GM18870 (cell line): ENCODE measurements around the gene PTF1A.

Experiments used
- ATAC-seq: cut with Tn5 transposase; IDR thresholded peaks from one replicate; pipeline ENCODE4 v1.9.1; 2021; ENCODE audit warnings: moderate library complexity; ENCODE audit not compliant: unreplicated experiment

The PTF1A gene

GRCh38 chr10:23191764-23192711 is at the start of gene PTF1A:
Gene PTF1A (plus strand): TSS chr10:23192312. CDS start chr10:23192531, 219 bp downstream.
- no peak for ATAC-seq

DNA sequence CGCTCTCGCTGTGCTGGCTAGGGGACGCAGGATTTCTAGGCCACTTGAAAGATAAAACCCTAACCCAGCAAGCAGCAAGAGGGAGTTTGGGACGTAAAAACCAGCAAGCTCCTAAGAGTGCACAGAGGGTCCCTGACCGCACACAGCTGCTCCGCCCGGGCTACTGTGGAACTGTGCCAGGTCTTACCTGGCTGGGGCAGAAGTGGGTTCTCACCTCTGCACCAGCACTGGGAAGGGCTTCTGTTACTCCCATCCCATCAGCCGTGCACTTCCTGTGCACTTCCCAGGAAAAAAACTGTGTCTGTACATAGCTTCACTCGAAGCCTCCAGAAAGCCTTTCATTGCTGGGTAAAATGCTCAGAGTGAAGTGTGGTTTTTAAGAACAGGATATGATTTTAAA is 45.9 kb upstream of the PTF1A start:
- ATAC-seq: no peak

- no peak for ATAC-seq
Measured at GRCh38 chr10:23147035-23147434, 45.1 kb upstream of the PTF1A start.

DNA sequence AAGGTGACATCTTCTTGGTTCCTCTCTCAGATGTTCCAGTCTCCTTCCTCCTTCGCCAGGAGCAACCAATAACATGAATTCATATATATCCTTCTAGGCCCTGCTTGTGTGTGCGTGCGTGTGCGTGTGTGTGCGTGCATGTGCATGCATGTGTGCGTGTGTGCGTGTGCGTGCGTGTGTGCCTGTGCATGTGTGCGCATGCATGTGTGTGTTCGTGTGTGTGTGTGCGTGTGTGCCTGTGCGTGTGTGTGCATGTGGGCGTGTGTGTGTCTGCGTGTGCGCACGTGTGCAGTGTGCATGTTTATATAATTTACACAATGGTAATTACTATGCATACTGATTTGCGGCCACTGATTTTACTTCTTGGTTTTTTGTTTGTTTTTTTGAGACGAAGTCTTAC is 43.9 kb upstream of the PTF1A start:
- no peak for ATAC-seq

GRCh38 chr10:23150091-23150490 is 42.0 kb upstream of the PTF1A start:
- ATAC-seq: no peak

DNA sequence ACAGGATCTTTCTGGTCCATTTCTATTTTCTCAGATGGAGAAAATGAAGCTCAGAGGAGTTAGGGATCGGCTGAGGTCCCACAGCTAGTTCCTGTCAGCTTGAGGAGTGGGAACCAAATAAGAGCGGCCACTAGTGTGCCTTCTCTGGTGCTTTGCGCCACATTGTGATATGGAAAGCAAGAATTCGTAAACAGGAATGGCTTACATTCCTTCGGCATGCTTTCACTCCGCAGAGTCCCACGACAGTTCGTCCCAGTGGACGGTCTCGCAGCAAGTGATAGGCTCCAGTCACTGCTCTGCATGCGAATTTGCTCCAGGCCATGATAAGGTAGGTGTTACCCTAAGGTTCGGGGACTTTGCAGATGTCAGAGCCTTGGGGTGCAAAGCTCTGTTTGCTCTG is 41.5 kb upstream of the PTF1A start:
- no peak for ATAC-seq

DNA sequence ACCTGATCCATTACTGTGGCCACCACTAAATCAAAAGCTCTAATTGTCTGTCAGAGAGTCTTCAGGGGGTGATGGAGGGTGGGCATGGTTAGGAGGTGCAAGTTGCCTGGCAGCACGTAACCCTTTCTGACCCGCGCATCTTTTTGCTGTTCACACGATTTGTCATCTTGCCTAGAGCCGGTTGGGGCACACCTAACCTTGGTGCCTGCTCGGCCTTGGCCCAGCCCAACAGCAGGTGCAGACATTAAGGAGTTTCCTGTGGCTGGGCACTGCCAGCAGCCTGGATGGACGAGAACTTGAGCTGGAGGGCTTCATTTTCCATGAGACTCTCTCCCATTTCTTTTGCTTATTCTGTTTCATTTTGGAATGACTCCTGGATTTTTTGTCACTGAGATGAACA is 41.0 kb upstream of the PTF1A start:
- ATAC-seq: no peak

DNA sequence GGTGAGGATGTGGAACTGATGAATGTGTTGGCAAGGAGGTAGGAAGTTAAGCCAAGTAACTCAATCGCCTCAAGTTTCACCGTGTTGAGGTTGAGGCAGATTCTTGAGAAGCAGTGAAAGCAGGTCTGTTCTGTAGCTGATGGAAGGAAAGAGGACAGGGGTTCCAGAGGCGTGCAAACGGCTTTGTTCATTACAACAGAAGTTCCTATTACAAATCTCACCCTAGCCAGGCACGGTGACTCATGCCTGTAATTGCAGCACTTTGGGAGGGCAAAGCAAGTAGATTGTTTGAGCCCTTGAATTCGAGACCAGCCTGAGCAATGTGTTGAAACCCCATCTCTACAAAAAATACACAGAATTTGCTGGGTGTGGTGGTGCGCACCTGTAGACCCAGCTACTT is 36.9 kb upstream of the PTF1A start:
- ATAC-seq: no peak

GRCh38 chr10:23156447-23157150 is 35.5 kb upstream of the PTF1A start:
- no peak for ATAC-seq

GRCh38 chr10:23157239-23157681 is 34.9 kb upstream of the PTF1A start:
- no peak for ATAC-seq

DNA sequence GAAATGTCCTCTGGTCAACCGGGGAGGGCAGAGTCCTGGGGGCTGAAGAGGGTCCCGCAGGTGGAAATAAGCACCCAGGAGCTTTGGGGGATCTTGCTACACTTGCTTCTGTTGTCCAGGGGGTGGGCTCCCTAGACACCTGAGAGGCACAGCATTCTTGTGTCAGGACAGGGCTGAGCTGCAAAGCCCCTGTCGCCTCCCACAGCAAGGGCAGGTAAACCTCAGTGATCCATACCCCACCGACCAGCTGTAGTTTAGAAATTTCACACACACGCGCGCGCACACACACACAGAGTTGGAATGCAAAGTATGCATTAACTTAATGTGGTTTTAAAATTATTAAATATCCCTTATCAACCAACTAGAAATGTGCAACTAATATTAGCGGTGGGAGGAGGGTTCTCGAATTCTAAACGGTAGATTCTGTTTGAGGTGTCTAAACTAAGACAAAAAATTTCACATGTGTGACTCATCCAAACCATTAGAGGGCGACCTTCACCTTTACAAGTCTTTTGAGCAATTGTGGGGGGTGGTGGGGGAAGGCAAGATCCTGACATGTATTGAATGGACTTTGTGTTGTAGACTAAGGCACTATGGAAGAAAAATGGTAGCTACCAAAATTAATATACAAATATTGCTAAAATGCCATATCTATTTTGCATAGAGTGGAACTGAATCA is 34.3 kb upstream of the PTF1A start:
- ATAC-seq: peak; percentile 45

- peak; percentile 64 for ATAC-seq
Measured at GRCh38 chr10:23158370-23158769, 33.7 kb upstream of the PTF1A start.

DNA sequence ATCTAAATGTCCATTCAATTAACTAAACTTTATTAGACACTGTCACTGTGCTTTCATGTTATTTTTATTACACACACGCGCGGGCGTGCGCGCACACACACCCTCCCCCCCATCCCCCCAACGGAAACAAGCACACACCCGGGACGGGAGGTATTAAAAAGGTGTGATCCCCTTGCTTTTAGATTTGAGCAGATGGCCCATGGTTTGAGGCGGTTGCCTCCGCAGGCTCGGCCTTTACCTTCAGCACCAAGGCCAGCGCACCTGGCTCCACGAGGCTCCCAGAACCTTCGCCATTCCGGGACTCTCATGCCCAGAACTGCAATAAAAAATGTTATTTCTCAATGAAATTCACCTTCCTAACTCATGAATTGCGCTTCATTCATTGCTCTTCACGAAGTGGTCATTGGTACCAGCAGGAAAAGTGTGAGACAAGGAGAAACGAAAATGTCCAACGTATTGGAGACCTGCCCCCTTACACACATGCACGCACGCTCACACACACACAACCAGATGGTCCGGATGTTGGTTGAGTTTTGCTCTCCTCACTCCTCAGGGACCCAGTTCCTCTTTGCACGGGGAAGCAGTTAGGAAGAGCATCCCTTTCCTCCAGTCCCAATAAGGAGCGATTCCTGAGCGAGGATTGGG is 20.8 kb upstream of the PTF1A start:
- no peak for ATAC-seq

DNA sequence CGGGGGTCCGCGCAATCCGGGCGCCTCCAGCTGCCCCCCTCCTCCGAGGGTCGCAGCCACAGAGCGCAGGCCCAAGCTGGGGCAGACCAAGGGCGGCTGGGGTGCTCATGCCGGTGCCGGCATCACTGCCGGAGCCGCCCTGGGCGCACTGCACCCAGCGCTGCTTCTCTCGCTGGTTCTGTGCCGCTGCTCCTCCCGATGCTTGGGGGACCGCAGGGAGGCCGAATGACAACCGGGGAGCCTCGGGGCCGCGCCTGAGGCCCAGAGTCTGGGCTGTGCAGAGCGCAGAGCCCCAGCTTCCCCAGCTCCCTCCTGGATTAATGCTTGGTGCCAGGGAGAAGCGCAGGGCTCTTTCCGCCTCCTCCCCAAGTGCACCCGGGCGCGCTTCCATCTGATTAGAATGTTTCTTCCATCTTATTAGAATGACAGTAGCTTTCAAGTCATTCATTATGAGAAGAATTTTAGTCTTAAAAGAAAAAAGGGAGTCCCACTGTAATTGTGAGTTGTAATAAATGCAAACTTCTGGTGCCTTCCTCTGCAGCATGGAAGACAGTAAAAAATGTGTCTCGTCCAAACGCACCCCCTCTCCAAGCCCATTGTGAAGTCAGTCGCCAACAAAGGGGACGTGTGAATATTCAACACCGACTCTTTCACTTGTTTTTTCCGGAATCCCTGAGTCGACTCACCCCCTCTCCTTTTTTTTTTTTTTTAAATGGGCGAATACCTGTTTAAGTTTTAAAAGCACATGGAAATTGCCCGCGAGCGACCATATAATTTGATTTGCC is 19.5 kb upstream of the PTF1A start:
- no peak for ATAC-seq

DNA sequence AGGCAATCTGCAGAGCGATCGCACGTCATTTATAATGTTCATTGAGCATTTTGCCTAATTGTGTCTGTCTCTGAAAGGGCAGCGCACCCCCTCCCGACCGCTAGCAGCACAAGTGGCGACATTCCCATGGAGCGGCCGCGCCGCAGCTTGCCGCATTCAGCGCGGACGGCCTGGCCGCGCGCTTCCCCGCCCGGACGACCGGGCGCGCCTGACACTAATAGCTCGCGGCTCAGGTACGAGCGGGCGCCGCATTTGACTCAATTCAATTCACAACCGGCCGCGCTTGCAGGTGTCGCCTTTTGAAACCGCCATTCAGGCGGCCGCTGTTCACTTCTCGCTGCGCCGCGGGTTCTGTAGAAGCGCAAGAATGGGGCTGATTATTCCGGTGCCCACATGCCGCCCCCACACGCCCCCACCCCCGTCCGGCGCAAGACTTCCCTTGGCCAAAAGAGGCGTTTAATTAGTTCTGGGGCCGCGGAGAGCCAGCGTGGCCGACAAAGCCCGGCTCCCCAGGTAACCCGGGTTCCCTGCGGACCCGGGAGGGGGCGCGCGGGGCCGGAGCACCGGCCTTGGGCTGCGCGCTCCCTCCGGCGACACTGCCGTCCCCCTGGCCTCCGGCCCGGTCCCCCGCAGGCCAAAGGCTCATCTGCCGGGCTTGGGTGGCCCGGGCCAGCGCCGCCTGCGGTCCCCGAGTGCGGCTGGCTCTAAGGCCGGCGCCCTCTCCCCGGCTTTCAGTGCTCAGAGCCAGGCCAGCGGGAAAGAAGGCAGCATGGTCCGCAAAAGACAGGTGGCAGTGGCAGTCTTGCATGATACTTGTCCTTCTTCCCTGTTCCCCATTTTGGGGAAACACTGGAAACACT is 18.7 kb upstream of the PTF1A start:
- no peak for ATAC-seq

DNA sequence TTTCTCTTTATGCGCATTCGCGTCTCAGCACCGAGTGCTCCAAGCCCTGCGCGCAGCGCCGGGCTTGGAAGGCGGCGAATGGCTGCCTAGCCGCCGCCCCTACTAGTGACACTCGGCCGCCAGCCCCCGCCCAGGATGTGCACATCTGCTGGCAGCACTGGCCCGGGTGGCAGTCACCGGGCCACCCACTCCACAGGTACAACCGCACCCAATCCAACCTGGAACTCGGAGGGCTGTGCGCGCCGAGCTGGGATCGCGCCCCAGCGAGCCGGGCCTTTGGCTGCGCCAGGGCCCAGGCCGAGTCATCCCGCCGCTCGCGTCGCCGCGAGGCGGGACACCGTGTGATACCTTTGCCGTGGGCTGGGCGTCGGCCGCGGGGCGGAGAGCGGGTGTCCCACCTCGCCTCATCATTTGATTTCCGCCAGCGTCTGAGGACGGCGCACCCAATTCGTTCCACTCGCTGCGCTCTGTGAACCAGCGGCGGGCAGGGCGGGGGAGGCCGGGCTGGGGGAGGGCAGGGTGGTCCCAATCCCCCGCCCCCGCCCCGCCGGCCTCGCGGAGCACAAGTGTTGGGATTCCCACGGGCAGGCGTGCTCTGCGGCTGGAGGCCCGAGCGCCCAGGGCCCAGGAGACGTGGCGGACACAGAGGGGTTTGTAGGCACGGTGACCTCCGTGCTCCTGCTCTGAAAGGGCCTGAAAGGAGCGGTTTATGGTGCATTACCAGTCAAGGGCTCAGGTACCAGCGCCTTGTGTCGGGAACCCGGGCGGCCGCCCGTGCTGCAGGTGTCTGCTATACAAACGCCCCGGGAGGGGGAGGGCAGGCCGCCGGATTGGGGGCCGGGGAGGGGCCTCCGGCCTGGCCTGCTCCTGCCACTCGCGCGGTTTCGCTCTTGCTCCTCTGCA is 17.8 kb upstream of the PTF1A start:
- ATAC-seq: no peak

DNA sequence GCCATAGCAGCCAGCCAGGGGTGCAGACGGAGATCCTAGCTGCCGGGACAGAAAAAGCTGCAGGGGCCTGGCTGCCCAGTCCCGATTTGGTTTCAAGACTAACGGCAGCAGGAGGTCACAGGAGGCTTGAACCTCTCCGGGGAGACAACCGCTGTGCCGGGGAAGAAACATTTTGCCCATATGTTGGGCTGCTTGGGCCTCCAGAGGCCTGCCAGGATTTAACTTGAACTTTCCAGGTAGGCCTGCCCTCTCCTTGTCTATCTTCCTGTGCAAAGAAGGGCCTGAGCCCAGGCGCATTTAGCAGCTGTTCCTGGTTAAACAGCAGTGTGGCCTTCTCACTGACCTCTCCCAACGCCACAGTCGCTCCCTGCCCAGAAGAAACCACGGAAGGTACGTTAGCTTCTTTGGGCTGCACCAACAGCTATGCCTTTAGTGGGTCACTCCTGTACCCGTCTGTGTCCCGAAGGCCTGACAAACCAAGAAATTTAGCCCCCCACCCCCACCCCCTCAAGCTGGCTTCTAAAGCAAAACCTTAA is 17.1 kb upstream of the PTF1A start:
- no peak for ATAC-seq

DNA sequence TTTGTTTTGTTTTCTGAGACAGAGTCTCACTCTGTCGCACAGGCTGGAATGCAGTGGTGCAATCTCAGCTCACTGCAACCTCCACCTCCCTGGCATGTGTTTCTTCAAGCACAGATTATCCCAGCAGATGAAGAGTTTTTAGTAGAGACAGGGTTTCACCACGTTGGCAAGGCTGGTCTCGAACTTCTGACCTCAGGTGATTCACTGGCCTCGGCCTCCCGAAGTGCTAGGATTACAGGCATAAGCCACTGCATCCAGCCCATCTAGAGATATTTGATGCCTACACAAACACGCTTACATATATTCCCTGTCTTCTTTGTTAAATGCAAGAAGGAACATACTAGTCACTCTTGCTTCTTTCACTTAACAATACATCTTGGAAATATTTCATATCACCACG is 5.9 kb upstream of the PTF1A start:
- no peak for ATAC-seq
